Spleen (tissue), 7 donors: ENCODE measurements around the gene HAS3.

Experiments
- POLR2A ChIP-seq, 3 donors: fragments of 450-650 bp; IDR thresholded peaks; one replicate each; pipeline ENCODE4 v1.5.1; 2017; ENCODE audit warnings: antibody characterized with exemption in 3 of 3, mild to moderate bottlenecking in 1 of 3
- TF ChIP-seq, protein P1 (sequence below), 11 experiments: fragments of 200-600 bp in 7 of 11; fragments of 450-650 bp in 4 of 11; sonication (generic) in 4 of 11; IDR thresholded peaks in 8 of 11; conservative IDR thresholded peaks in 3 of 11; 1 replicate in 7 of 11; 2 replicates in 4 of 11; pipeline versions ENCODE4 v1.4.0 to v1.8.0; 2016 to 2021; ENCODE audit warnings: antibody characterized with exemption in 11 of 11, inconsistent platforms in 4 of 11, mild to moderate bottlenecking in 1 of 11
- donor health status: DM: no; HTN: no; CAD: no; lungs with moderate emphysema.
- donor health status: DM: no; HTN: no; CAD: no.
- donor health status: DM: no; HTN: no; CAD: no.

DNA sequence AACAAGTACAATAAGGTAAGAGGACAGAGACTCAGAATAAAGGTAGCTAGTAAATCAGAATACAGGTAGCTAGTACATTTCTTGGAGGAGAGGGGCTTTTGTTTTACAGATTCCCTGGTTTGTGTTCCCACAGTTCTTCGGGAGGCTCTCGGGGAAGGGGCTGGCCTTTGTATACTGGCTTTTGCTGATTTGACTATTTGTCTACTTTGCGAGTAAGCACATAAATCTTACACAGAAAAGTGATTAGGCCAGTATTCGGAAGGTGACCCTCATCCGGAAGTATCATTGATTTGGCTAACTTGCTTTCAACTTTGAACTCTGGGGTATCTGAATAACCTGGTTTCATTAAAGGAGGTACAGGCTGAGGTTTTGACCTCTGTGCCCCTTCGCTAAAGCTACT, 60.1 kb downstream of the HAS3 start:
- TF ChIP-seq POLR2A (IDR thresholded peaks at IDR 0.05) = no peak
- TF ChIP-seq, protein P1, sequence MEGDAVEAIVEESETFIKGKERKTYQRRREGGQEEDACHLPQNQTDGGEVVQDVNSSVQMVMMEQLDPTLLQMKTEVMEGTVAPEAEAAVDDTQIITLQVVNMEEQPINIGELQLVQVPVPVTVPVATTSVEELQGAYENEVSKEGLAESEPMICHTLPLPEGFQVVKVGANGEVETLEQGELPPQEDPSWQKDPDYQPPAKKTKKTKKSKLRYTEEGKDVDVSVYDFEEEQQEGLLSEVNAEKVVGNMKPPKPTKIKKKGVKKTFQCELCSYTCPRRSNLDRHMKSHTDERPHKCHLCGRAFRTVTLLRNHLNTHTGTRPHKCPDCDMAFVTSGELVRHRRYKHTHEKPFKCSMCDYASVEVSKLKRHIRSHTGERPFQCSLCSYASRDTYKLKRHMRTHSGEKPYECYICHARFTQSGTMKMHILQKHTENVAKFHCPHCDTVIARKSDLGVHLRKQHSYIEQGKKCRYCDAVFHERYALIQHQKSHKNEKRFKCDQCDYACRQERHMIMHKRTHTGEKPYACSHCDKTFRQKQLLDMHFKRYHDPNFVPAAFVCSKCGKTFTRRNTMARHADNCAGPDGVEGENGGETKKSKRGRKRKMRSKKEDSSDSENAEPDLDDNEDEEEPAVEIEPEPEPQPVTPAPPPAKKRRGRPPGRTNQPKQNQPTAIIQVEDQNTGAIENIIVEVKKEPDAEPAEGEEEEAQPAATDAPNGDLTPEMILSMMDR (IDR thresholded peaks at IDR 0.05 in 8 of 11, conservative IDR thresholded peaks at IDR 0.05 in 3 of 11) = no peak
